H9 (cell line): ENCODE results near the gene RABGAP1L. TPM values are rescaled to one million over a fixed set of nuclear protein-coding genes. Genes with fewer than 3 reads are reported as not detected.
A peak's percentile ranks its signal among the peaks of the same experiment; 100 is the strongest.

ENCODE experiments used
- DNase-seq: peaks from one replicate; pipeline ENCODE4 v3.0.0-alpha.2; 2017
- H2AFZ ChIP-seq: one replicate; pipeline ENCODE4 v1.6.1; 2013; ENCODE audit warnings: mild to moderate bottlenecking, low read length, control low read depth, moderate library complexity
- H2AK5ac ChIP-seq: 2 replicates; pipeline ENCODE4 v1.6.1; 2013; ENCODE audit warnings: low read length, control low read depth, mixed read lengths; ENCODE audit not compliant: insufficient read length
- H2BK120ac ChIP-seq: one replicate; pipeline ENCODE4 v1.6.1; 2013; ENCODE audit warnings: low read depth, mild to moderate bottlenecking, low read length, control low read depth, inconsistent platforms; ENCODE audit not compliant: poor library complexity, severe bottlenecking
- H2BK12ac ChIP-seq: 2 replicates; pipeline ENCODE4 v1.6.1; 2013; ENCODE audit warnings: low read length, control low read depth, mixed read lengths, low read depth; ENCODE audit not compliant: insufficient read length
- H2BK15ac ChIP-seq: 2 replicates; pipeline ENCODE4 v1.6.1; 2013; ENCODE audit warnings: low read depth, low read length, control low read depth
- H2BK20ac ChIP-seq: one replicate; pipeline ENCODE4 v1.6.1; 2013; ENCODE audit warnings: low read depth, mild to moderate bottlenecking, low read length, control low read depth, inconsistent platforms; ENCODE audit not compliant: poor library complexity, severe bottlenecking
- H2BK5ac ChIP-seq: 2 replicates; pipeline ENCODE4 v1.6.1; 2013; ENCODE audit warnings: low read length, control low read depth, mixed read lengths; ENCODE audit not compliant: insufficient read length
- H3K14ac ChIP-seq: 2 replicates; pipeline ENCODE4 v1.6.1; 2013; ENCODE audit warnings: low read length, control low read depth; ENCODE audit not compliant: insufficient read depth
- H3K18ac ChIP-seq: 2 replicates; pipeline ENCODE4 v1.6.1; 2013; ENCODE audit warnings: low read depth, mild to moderate bottlenecking, mixed read lengths, low read length, control low read depth; ENCODE audit not compliant: insufficient read length
- H3K23ac ChIP-seq: 2 replicates; pipeline ENCODE4 v1.6.1; 2013; ENCODE audit warnings: low read length, control low read depth, mixed read lengths, low read depth; ENCODE audit not compliant: insufficient read length
- H3K23me2 ChIP-seq: 2 replicates; pipeline ENCODE4 v1.6.1; 2013; ENCODE audit warnings: low read depth, mild to moderate bottlenecking, mixed read lengths, low read length, control low read depth; ENCODE audit not compliant: insufficient read length, poor library complexity, severe bottlenecking
- H3K27ac ChIP-seq: 2 replicates; pipeline ENCODE4 v1.5.1; 2013; ENCODE audit warnings: low read length, control low read depth, mixed read lengths, low read depth; ENCODE audit not compliant: insufficient read length
- H3K27me3 ChIP-seq: 2 replicates; pipeline ENCODE4 v1.6.1; 2013; ENCODE audit warnings: low read length, control low read depth, inconsistent platforms; ENCODE audit not compliant: insufficient read depth
- H3K4ac ChIP-seq: 2 replicates; pipeline ENCODE4 v1.6.1; 2013; ENCODE audit warnings: low read depth, mild to moderate bottlenecking, control low read depth, inconsistent platforms, low read length, moderate library complexity
- H3K4me1 ChIP-seq: 2 replicates; pipeline ENCODE4 v1.6.1; 2013; ENCODE audit warnings: low read length, control low read depth, inconsistent platforms; ENCODE audit not compliant: insufficient read depth
- H3K4me2 ChIP-seq: 2 replicates; pipeline ENCODE4 v1.6.1; 2013; ENCODE audit warnings: low read length, control low read depth, mixed read lengths; ENCODE audit not compliant: insufficient read length, insufficient read depth
- H3K56ac ChIP-seq: 2 replicates; pipeline ENCODE4 v1.6.1; 2013; ENCODE audit warnings: low read depth, mild to moderate bottlenecking, mixed read lengths, low read length, control low read depth; ENCODE audit not compliant: insufficient read length
- H3K79me1 ChIP-seq: 2 replicates; pipeline ENCODE4 v1.6.1; 2013; ENCODE audit warnings: low read depth, mild to moderate bottlenecking, moderate library complexity, low read length, control low read depth, inconsistent platforms; ENCODE audit not compliant: insufficient read depth, poor library complexity, severe bottlenecking
- H3K79me2 ChIP-seq: 2 replicates; pipeline ENCODE4 v1.6.1; 2013; ENCODE audit warnings: low read length, control low read depth, inconsistent platforms; ENCODE audit not compliant: insufficient read depth
- H3K9ac ChIP-seq: 2 replicates; pipeline ENCODE4 v1.6.1; 2013; ENCODE audit warnings: low read length, control low read depth, mixed read lengths; ENCODE audit not compliant: insufficient read length; ENCODE audit errors: extremely low read depth
- H3K9me3 ChIP-seq: one replicate; pipeline ENCODE4 v1.6.1; 2013; ENCODE audit warnings: low read depth, low read length, inconsistent platforms; ENCODE audit not compliant: control insufficient read depth
- H3T11ph ChIP-seq: one replicate; pipeline ENCODE4 v1.6.1; 2013; ENCODE audit warnings: mild to moderate bottlenecking, low read length, control low read depth, inconsistent platforms
- H4K20me1 ChIP-seq: one replicate; pipeline ENCODE4 v1.6.1; 2013; ENCODE audit not compliant: control insufficient read depth, insufficient read length, insufficient read depth
- H4K5ac ChIP-seq: 2 replicates; pipeline ENCODE4 v1.6.1; 2013; ENCODE audit warnings: low read depth, mild to moderate bottlenecking, mixed read lengths, low read length, control low read depth; ENCODE audit not compliant: insufficient read length
- H4K8ac ChIP-seq: replicated peaks from 2 replicates; pipeline ENCODE4 v1.6.1; 2013; ENCODE audit warnings: low read length, control low read depth, mixed read lengths, low read depth; ENCODE audit not compliant: insufficient read length
- H4K91ac ChIP-seq: 2 replicates; pipeline ENCODE4 v1.6.1; 2013; ENCODE audit warnings: low read depth, mild to moderate bottlenecking, moderate library complexity, mixed read lengths, low read length, control low read depth; ENCODE audit not compliant: insufficient read length
- H3K27ac Mint-ChIP-seq, 3 experiments: 2 replicates in 2 of 3; 3 replicates in 1 of 3; pipeline ENCODE4 v1.8.0; 2020 to 2021; ENCODE audit warnings: mixed read lengths in 3 of 3, mild to moderate bottlenecking in 1 of 3, moderate library complexity in 1 of 3
- H3K27me3 Mint-ChIP-seq: 2 replicates; pipeline ENCODE4 v1.8.0; 2021; ENCODE audit warnings: low read depth, mild to moderate bottlenecking, moderate library complexity, mixed read lengths
- H3K36me3 Mint-ChIP-seq, 3 experiments: 2 replicates in 2 of 3; 3 replicates in 1 of 3; pipeline ENCODE4 v1.8.0; 2020 to 2021; ENCODE audit warnings: low read depth in 3 of 3, mixed read lengths in 3 of 3; ENCODE audit not compliant: insufficient read depth in 1 of 3
- H3K4me1 Mint-ChIP-seq, 2 experiments: 2 replicates each; pipeline ENCODE4 v1.8.0; 2020; ENCODE audit warnings: mixed read lengths in 2 of 2
- H3K4me3 Mint-ChIP-seq, 2 experiments: 2 replicates in 1 of 2; 3 replicates in 1 of 2; pipeline ENCODE4 v1.8.0; 2020 to 2021; ENCODE audit warnings: mild to moderate bottlenecking in 2 of 2, mixed read lengths in 2 of 2, moderate library complexity in 1 of 2
- H3K9me3 Mint-ChIP-seq, 2 experiments: 2 replicates in 1 of 2; 3 replicates in 1 of 2; pipeline ENCODE4 v1.8.0; 2020; ENCODE audit warnings: mild to moderate bottlenecking in 2 of 2, mixed read lengths in 2 of 2, moderate library complexity in 1 of 2
- CTCF ChIP-seq: fragments of 200-600 bp; sonication (generic); conservative IDR thresholded peaks from 3 replicates; pipeline ENCODE4 v1.8.0; 2021; ENCODE audit warnings: antibody characterized with exemption, mild to moderate bottlenecking
- WGBS: extraction: QIAGEN DNeasy Blood & Tissue Kit; methylation state at CpG from one replicate; pipeline ENCODE4 v1.1.7; 2013; ENCODE audit warnings: missing lambda C conversion rate, low lambda C conversion rate, mixed read lengths; ENCODE audit not compliant: insufficient read length; ENCODE audit errors: extremely low coverage; 5-methylcytosine and 5-hydroxymethylcytosine counted together
- total RNA-seq: library from RNA; stranded (reverse); gene quantifications from 2 replicates; pipeline ENCODE4 v1.2.1, GENCODE V29; 2021

Gene RABGAP1L
- total RNA-seq, 1 experiment from 2014 or later: 147 TPM

DNA sequence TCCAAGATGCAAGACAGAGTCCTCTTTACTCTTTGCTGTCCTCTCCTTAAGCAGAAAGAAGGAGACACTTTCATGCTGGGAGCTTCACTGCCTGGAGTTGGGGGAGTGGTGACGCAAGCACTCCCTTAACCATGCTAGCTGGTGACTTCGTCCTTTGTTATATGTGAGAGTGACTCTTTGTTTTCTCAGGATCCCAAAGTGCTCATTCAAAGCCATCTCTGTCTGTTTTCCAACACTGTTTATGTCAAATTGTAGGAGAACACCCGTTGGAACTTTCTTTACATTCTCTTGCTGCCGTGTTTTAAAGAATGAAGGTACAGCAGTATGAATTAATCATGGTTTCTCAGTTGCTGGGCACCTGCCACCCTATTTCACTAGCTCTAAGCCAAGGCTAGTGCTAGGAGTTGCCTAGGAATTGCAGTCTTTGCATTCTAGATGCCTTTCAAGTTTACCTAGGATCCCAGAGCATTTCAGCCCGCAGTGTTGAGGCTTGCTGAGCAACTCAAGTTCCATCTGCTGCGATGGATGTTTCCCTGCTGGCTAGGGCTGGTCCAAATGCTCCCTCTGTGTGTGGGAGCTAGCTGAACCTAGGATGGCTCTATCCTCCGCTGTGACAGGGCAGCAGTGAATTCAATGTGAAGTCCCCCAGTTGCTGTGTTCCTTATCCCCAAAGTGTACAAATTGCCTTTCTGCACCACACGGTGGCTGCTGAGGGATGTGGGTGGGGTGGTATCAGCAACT, 205.8 kb downstream of the RABGAP1L start:
- no peaks in the 10 kb centered on the region for H3K36me3 Mint-ChIP-seq
- Histone ChIP-seq H3K4me1 (no peaks in the 10 kb centered on the region), H3K23me2 (no peaks in the 10 kb centered on the region), H2BK15ac (no peak overlapping the region), H3T11ph (no peak overlapping the region), H3K79me2 (no peaks in the 10 kb centered on the region), H4K91ac (no peak overlapping the region), H3K9me3 (no peaks in the 10 kb centered on the region), H4K20me1 (no peaks in the 10 kb centered on the region), H2BK20ac (no peak overlapping the region), H3K56ac (no peak overlapping the region), H4K8ac (no peak overlapping the region), H4K5ac (no peak overlapping the region), H2BK5ac (no peak overlapping the region), H2BK120ac (no peak overlapping the region), H3K4me2 (no peak overlapping the region), H3K9ac (no peak overlapping the region), H3K4ac (no peak overlapping the region), H3K27me3 (no peaks in the 10 kb centered on the region), H2AK5ac (no peak overlapping the region), H3K18ac (no peak overlapping the region), H2AFZ (no peak overlapping the region), H3K27ac (no peak overlapping the region), H3K79me1 (no peaks in the 10 kb centered on the region), H3K14ac (no peak overlapping the region), H2BK12ac (no peak overlapping the region), H3K23ac (no peak overlapping the region)
- DNase-seq: no peak
- no peak for TF ChIP-seq CTCF
- WGBS: no CpG with 5 or more reads among the region's 8 CpGs
- no peaks in the 10 kb centered on the region for H3K27me3 Mint-ChIP-seq
- H3K9me3 Mint-ChIP-seq: no peaks in the 10 kb centered on the region
- H3K4me1 Mint-ChIP-seq: no peaks in the 10 kb centered on the region
- no peak overlapping the region for H3K4me3 Mint-ChIP-seq
- peak overlapping the region in 1 of 3 experiments; percentile 35; a peak in 1 of 7 replicates for H3K27ac Mint-ChIP-seq
